ENCODE results near the gene ADCY3. TPM values are rescaled to one million over a fixed set of nuclear protein-coding genes. Genes with fewer than 3 reads are reported as not detected.

The ADCY3 gene
- total and polyA plus RNA-seq, 3 experiments from 2014 or later, result 8.8 to 95.4 (median 90.9) TPM

DNA sequence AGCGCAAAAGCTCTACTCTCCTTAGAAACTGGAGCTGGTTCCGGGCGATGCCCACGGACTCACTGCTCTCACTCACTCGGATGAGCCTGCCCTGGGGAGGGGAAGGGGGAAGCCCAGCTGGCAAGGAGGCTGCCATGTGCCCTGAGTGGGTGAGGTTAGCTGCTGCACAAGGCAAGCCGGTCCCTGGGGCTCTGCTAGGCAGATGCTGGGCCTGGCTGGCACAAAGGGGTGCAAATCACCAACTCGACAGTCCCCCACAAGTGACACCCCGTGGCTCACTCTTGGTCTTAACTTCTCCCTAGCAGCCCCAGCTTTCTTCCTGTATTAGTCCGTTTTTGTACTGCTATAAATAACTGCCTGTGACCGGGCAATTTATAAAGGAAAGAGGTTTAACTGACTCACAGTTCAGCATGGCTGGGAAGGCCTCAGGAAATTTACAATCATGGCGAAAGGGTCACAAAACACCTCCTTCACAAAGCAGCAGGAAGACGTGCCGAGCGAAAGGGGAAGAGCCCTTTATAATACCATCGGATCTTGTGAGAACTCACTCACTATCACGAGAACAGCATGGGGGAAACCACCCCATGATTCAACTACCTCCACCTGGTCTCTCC is 33.2 kb downstream of the ADCY3 start:
- CTCF ChIA-PET, result no interaction called here
- H3K4me3 ChIP-seq (ENCODE audit: low read length), result no peak overlapping the region
- H3K27ac ChIP-seq (ENCODE audit: low read depth, low read length), result no peak overlapping the region
- no peak for DNase-seq
- Mint-ChIP-seq H3K9me3 (peaks cover 0 to 4% (median 0%) of the 10 kb centered on the region in 5 donors), H3K4me1 (peaks cover 3 to 26% (median 7%) of the 10 kb centered on the region in 3 donors), H3K27me3 (no peaks in the 10 kb centered on the region), H3K27ac (no peak overlapping the region), H3K36me3 (peaks cover 0 to 5% (median 5%) of the 10 kb centered on the region in 3 donors), H3K4me3 (no peak overlapping the region)
- POLR2A ChIA-PET, result no interaction called here
- no peaks in the 10 kb centered on the region for H3K4me1 ChIP-seq (ENCODE audit: insufficient read depth, low read length)
- H3K36me3 ChIP-seq (ENCODE audit: insufficient read depth, low read length), result no peaks in the 10 kb centered on the region
- no peaks in the 10 kb centered on the region for H3K9me3 ChIP-seq (ENCODE audit: low read length)
- no peaks in the 10 kb centered on the region for H3K27me3 ChIP-seq (ENCODE audit: insufficient read depth, low read length, poor library complexity, severe bottlenecking)

DNA sequence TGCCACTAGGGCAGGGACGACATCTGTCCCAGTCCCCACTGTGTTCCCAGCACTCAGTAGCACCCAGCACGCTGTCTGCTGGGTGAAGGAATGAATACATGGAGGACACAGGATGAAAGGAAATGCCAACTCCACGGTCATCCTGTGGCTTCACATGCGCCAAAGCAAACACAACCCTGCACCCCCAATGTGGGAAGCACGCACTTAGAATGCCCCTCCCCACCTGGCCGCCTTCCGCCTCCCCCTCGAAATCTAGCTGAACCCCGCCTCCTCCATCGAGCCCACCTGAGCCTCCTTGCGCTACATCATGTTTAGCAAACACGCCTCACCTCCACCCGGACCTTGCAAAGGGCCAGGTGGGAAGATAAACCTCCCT is 33.9 kb downstream of the ADCY3 start:
- ChIA-PET POLR2A (no interaction called here), CTCF (no interaction called here)
- H3K36me3 Mint-ChIP-seq, result peaks cover 0 to 5% (median 0%) of the 10 kb centered on the region in 3 donors
- H3K9me3 Mint-ChIP-seq, result no peaks in the 10 kb centered on the region
- no peak overlapping the region for H3K27ac Mint-ChIP-seq
- Histone ChIP-seq H3K4me1 (ENCODE audit: insufficient read depth, low read length) (no peaks in the 10 kb centered on the region), H3K36me3 (ENCODE audit: insufficient read depth, low read length) (no peaks in the 10 kb centered on the region), H3K27me3 (ENCODE audit: insufficient read depth, low read length, poor library complexity, severe bottlenecking) (no peaks in the 10 kb centered on the region), H3K4me3 (ENCODE audit: low read length) (no peak overlapping the region), H3K9me3 (ENCODE audit: low read length) (no peaks in the 10 kb centered on the region), H3K27ac (ENCODE audit: low read depth, low read length) (no peak overlapping the region)
- peaks cover 3 to 33% (median 13%) of the 10 kb centered on the region in 3 donors for H3K4me1 Mint-ChIP-seq
- H3K4me3 Mint-ChIP-seq, result no peak overlapping the region
- no peaks in the 10 kb centered on the region for H3K27me3 Mint-ChIP-seq
- DNase-seq, result no peak

DNA sequence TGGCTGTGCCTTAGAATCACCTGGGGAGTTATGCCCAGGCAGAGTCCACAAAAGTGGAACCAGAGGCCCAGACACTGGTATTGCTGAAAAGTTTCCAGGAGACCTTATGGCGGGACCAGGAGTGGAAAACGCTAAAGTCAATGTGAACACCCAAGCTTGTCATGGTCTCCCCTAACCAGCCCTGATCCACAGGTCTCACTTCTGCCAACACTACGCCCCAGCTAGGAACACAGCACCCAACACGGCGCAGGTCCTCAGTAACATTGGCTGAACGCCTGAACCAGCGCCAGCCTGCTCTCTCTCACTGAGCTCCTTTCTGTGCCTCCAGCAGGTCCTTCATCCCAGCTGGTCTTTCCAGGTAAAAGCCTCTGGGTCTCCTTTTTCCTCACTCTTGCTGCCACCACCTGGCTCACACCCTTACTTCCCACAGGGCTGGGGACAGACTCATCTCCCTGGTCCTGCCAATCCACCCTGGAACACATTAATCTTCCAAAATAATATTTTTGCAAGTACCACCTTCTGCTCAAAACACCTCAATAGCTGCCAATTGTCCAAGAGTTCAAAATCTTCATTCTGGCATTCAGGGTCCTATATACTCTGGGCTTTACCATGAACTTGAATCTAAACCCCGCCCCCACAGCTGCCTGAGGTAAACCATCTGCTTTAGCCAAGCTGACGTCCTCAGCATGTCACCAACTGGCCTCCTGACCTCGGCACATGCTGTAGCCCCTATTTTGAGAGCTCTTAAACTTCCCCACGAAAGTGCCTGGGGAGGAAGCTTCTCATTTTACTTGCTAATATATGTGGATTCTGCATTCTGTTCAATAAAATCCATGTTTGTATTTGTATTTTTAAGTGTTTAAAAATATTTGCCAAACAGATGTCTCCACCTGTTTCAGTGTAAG is 34.6 kb downstream of the ADCY3 start:
- Mint-ChIP-seq H3K9me3 (no peaks in the 10 kb centered on the region), H3K4me3 (no peak overlapping the region), H3K27me3 (no peaks in the 10 kb centered on the region), H3K36me3 (peaks cover 0 to 3% (median 0%) of the 10 kb centered on the region in 3 donors), H3K27ac (peak overlapping the region in 4 of 8 donors; percentile 4 to 72 (median 66)), H3K4me1 (peaks cover 3 to 37% (median 17%) of the 10 kb centered on the region in 3 donors)
- no peaks in the 10 kb centered on the region for H3K9me3 ChIP-seq (ENCODE audit: low read length)
- CTCF ChIA-PET, result interaction anchor here (0.8 kb wide), 1 partner anchor 58 kb away, joined by 4 read pairs; no protein-coding TSS in a partner anchor
- no peak overlapping the region for H3K4me3 ChIP-seq (ENCODE audit: low read length)
- no peaks in the 10 kb centered on the region for H3K4me1 ChIP-seq (ENCODE audit: insufficient read depth, low read length)
- no peaks in the 10 kb centered on the region for H3K27me3 ChIP-seq (ENCODE audit: insufficient read depth, low read length, poor library complexity, severe bottlenecking)
- no peak for DNase-seq
- no peak overlapping the region for H3K27ac ChIP-seq (ENCODE audit: low read depth, low read length)
- POLR2A ChIA-PET, result no interaction called here
- no peaks in the 10 kb centered on the region for H3K36me3 ChIP-seq (ENCODE audit: insufficient read depth, low read length)

DNA sequence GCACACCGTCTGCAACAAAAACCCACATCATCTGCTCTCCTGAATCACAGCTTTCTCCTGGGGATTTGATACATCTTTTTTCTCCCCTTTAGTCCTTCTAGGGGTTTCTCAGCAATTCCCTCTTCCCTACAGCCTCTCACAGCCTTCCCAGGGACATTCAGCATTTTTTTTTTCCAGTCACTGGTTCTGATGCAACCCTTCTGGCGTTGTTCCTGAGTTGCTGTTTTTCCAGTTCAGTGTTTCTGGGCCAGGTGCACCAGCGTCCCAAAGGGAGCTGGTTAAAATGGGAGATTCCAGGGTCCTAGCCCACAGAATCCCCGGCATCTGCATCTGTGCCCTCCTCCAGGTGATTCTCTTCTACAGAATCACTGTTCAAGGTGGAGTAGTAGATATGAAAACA is 36.1 kb downstream of the ADCY3 start:
- no peaks in the 10 kb centered on the region for H3K36me3 ChIP-seq (ENCODE audit: insufficient read depth, low read length)
- Mint-ChIP-seq H3K4me1 (peaks cover 5 to 37% (median 17%) of the 10 kb centered on the region in 3 donors), H3K9me3 (no peaks in the 10 kb centered on the region), H3K4me3 (no peak overlapping the region), H3K27ac (peak overlapping the region in 4 of 8 donors; percentile 13 to 82 (median 34)), H3K27me3 (no peaks in the 10 kb centered on the region), H3K36me3 (peaks cover 0 to 3% (median 0%) of the 10 kb centered on the region in 3 donors)
- no peak overlapping the region for H3K27ac ChIP-seq (ENCODE audit: low read depth, low read length)
- POLR2A ChIA-PET, result no interaction called here
- H3K9me3 ChIP-seq (ENCODE audit: low read length), result no peaks in the 10 kb centered on the region
- H3K27me3 ChIP-seq (ENCODE audit: insufficient read depth, low read length, poor library complexity, severe bottlenecking), result no peaks in the 10 kb centered on the region
- H3K4me3 ChIP-seq (ENCODE audit: low read length), result no peak overlapping the region
- CTCF ChIA-PET, result no interaction called here
- no peaks in the 10 kb centered on the region for H3K4me1 ChIP-seq (ENCODE audit: insufficient read depth, low read length)
- no peak for DNase-seq

DNA sequence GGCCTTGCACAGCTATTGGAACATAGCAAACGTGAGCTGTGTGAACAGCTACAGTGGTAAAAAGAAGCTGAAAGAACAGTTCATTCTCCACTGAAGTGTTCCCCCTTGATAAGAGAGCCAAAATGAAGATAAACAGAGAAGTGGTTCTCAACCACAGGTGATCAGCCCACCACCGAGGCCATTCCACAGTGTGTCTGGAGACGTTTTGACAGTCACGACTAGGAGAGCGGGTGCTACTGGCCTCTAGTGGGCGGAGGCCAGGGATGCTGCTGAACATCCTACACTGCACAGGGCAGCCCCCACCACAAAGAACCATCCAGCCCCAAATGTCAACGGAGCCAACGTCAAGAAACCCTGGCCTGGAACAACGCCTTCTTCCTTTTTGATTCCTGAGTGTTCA is 38.4 kb downstream of the ADCY3 start:
- no peaks in the 10 kb centered on the region for H3K9me3 ChIP-seq (ENCODE audit: low read length)
- H3K36me3 Mint-ChIP-seq, result peaks cover 0 to 3% (median 0%) of the 10 kb centered on the region in 3 donors
- no peaks in the 10 kb centered on the region for H3K27me3 ChIP-seq (ENCODE audit: insufficient read depth, low read length, poor library complexity, severe bottlenecking)
- H3K4me1 ChIP-seq (ENCODE audit: insufficient read depth, low read length), result no peaks in the 10 kb centered on the region
- H3K4me3 ChIP-seq (ENCODE audit: low read length), result no peak overlapping the region
- H3K4me1 Mint-ChIP-seq, result peaks cover 5 to 35% (median 17%) of the 10 kb centered on the region in 3 donors
- H3K27ac Mint-ChIP-seq, result peak overlapping the region in 2 of 8 donors; percentile 3 to 30
- H3K27me3 Mint-ChIP-seq, result no peaks in the 10 kb centered on the region
- no peak overlapping the region for H3K27ac ChIP-seq (ENCODE audit: low read depth, low read length)
- no peak for DNase-seq
- H3K36me3 ChIP-seq (ENCODE audit: insufficient read depth, low read length), result no peaks in the 10 kb centered on the region
- ChIA-PET CTCF (no interaction called here), POLR2A (no interaction called here)
- H3K9me3 Mint-ChIP-seq, result no peaks in the 10 kb centered on the region
- H3K4me3 Mint-ChIP-seq, result no peak overlapping the region

DNA sequence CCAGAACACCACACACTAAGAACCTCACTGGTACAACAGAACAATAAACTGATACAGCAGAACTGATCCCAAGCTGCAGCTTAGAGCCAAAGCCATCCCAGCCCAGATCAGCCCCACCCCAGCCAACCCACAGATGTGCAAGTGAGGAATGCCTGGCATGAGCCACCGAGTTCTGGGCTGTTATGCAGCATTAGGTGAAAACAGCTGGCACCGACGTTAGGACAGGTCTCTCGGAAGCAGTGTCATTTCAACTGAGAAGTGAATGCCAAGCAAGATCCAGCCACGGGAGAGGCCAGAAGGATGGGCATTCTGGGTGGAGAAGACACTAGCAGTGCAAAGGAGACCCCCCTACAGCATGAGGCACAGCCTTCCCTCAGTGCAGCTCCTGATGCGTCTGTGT is 38.9 kb downstream of the ADCY3 start:
- no peak overlapping the region for H3K4me3 Mint-ChIP-seq

DNA sequence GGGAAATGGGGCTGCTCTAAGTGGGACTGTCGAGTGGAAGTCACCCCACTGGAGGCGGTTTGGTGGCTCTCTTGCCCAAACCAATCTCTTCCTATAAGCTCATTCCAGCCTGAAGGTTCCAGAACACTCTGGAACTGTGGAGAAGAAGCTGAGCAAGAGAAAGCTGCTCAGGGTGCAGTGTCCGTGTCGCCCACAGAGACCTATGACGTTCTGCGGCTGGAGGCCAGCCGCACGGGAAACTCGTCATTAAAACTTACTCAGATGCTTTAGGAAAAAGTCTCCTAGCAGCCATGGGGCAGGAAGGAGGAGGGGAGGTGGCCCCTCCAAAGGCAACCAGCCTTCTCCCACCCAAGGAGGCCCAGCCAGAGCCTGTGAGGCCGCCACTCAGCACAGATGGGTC is 41.7 kb downstream of the ADCY3 start:
- no peaks in the 10 kb centered on the region for H3K36me3 ChIP-seq (ENCODE audit: insufficient read depth, low read length)
- peaks cover 0 to 2% (median 0%) of the 10 kb centered on the region in 3 donors for H3K36me3 Mint-ChIP-seq
- no peak overlapping the region for H3K27ac ChIP-seq (ENCODE audit: low read depth, low read length)
- no peak overlapping the region for H3K4me3 Mint-ChIP-seq
- H3K4me3 ChIP-seq (ENCODE audit: low read length), result no peak overlapping the region
- H3K4me1 ChIP-seq (ENCODE audit: insufficient read depth, low read length), result no peaks in the 10 kb centered on the region
- no peaks in the 10 kb centered on the region for H3K9me3 Mint-ChIP-seq
- no peaks in the 10 kb centered on the region for H3K27me3 Mint-ChIP-seq
- no peaks in the 10 kb centered on the region for H3K27me3 ChIP-seq (ENCODE audit: insufficient read depth, low read length, poor library complexity, severe bottlenecking)
- POLR2A ChIA-PET, result no interaction called here
- no peak overlapping the region for H3K27ac Mint-ChIP-seq
- no peaks in the 10 kb centered on the region for H3K9me3 ChIP-seq (ENCODE audit: low read length)
- CTCF ChIA-PET, result no interaction called here
- no peak for DNase-seq
- peaks cover 5 to 20% (median 13%) of the 10 kb centered on the region in 3 donors for H3K4me1 Mint-ChIP-seq

More for the DNA sequence above, 38.9 kb downstream of the ADCY3 start:
- Histone ChIP-seq H3K36me3 (ENCODE audit: insufficient read depth, low read length) (no peaks in the 10 kb centered on the region), H3K9me3 (ENCODE audit: low read length) (no peaks in the 10 kb centered on the region), H3K4me3 (ENCODE audit: low read length) (no peak overlapping the region), H3K27ac (ENCODE audit: low read depth, low read length) (no peak overlapping the region), H3K27me3 (ENCODE audit: insufficient read depth, low read length, poor library complexity, severe bottlenecking) (no peaks in the 10 kb centered on the region), H3K4me1 (ENCODE audit: insufficient read depth, low read length) (no peaks in the 10 kb centered on the region)
- Mint-ChIP-seq H3K27ac (peak overlapping the region in 2 of 8 donors; percentile 47 to 79), H3K27me3 (no peaks in the 10 kb centered on the region), H3K4me1 (peaks cover 5 to 35% (median 17%) of the 10 kb centered on the region in 3 donors), H3K36me3 (peaks cover 0 to 3% (median 0%) of the 10 kb centered on the region in 3 donors), H3K9me3 (no peaks in the 10 kb centered on the region)
- DNase-seq, result no peak
- POLR2A ChIA-PET, result no interaction called here
- CTCF ChIA-PET, result no interaction called here

DNA sequence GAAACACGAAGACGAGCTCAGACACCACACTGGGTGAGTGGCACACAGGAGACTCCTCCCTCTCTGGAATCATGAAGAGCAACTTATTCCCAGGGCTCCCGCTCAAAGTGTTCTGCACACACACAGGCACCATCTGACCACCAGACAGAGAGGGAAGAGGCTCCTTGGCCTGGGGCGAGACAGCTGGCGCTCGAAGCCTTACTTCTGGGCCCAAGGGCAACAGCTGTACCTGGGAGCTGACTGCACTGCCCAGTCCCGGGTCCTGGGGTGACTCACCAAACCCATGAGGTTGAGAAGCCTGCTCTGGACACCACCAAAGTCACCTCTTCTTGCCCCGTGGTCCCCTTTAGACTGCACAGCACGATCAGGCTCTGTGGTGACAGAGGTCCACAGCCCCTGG is 42.4 kb downstream of the ADCY3 start:
- no peak overlapping the region for H3K27ac Mint-ChIP-seq
- peaks cover 5 to 19% (median 13%) of the 10 kb centered on the region in 3 donors for H3K4me1 Mint-ChIP-seq
- H3K27me3 Mint-ChIP-seq, result no peaks in the 10 kb centered on the region
- ChIA-PET POLR2A (no interaction called here), CTCF (no interaction called here)
- no peaks in the 10 kb centered on the region for H3K4me1 ChIP-seq (ENCODE audit: insufficient read depth, low read length)
- no peaks in the 10 kb centered on the region for H3K36me3 ChIP-seq (ENCODE audit: insufficient read depth, low read length)
- no peak overlapping the region for H3K27ac ChIP-seq (ENCODE audit: low read depth, low read length)
- H3K4me3 ChIP-seq (ENCODE audit: low read length), result no peak overlapping the region
- H3K9me3 Mint-ChIP-seq, result no peaks in the 10 kb centered on the region
- no peaks in the 10 kb centered on the region for H3K27me3 ChIP-seq (ENCODE audit: insufficient read depth, low read length, poor library complexity, severe bottlenecking)
- peaks cover 0 to 2% (median 0%) of the 10 kb centered on the region in 3 donors for H3K36me3 Mint-ChIP-seq
- H3K4me3 Mint-ChIP-seq, result no peak overlapping the region
- no peak for DNase-seq
- H3K9me3 ChIP-seq (ENCODE audit: low read length), result no peaks in the 10 kb centered on the region

Data from CD8-positive, alpha-beta memory T cell (primary cell).